Smooth muscle cell (in vitro differentiated cells): ENCODE results near the gene ZBTB39. TPM values are rescaled to one million over a fixed set of nuclear protein-coding genes. Genes with fewer than 3 reads are reported as not detected.
"Not testable (repeated sequence)": the region's sequence is repeated elsewhere in the genome, so short reads cannot be mapped to it uniquely, and the experiment has no call there.

ENCODE experiments used
- DNase-seq: peaks from one replicate; lab custom pipeline; 2025; ENCODE audit not compliant: unreplicated experiment; lab: John Stamatoyannopoulos, UW
- H2AFZ ChIP-seq: fragments of 200-600 bp; sonication (generic); 2 replicates; pipeline ENCODE4 v1.6.0; 2016; ENCODE audit warnings: antibody characterized with exemption, low read depth, mild to moderate bottlenecking
- H3F3A ChIP-seq: fragments of 200-600 bp; sonication (generic); 2 replicates; pipeline ENCODE4 v1.6.0; 2017; ENCODE audit warnings: antibody characterized with exemption, low read depth
- H3K27ac ChIP-seq: fragments of 200-600 bp; sonication (generic); 2 replicates; pipeline ENCODE4 v1.5.1; 2016; ENCODE audit warnings: low read depth, mild to moderate bottlenecking
- H3K27me3 ChIP-seq: fragments of 200-600 bp; sonication (generic); 2 replicates; pipeline ENCODE4 v1.6.1; 2016; ENCODE audit warnings: low read depth, mild to moderate bottlenecking
- H3K36me3 ChIP-seq: fragments of 200-600 bp; sonication (generic); 2 replicates; pipeline ENCODE4 v1.5.1; 2016; ENCODE audit warnings: low read depth
- H3K4me1 ChIP-seq: fragments of 200-600 bp; sonication (generic); 2 replicates; pipeline ENCODE4 v1.5.1; 2016; ENCODE audit warnings: low read depth
- H3K4me2 ChIP-seq: fragments of 200-600 bp; sonication (generic); 2 replicates; pipeline ENCODE4 v1.6.0; 2016; ENCODE audit warnings: mild to moderate bottlenecking
- H3K4me3 ChIP-seq: fragments of 200-600 bp; sonication (generic); 2 replicates; pipeline ENCODE4 v1.5.1; 2016; ENCODE audit warnings: mild to moderate bottlenecking
- H3K79me2 ChIP-seq: fragments of 200-600 bp; sonication (generic); 2 replicates; pipeline ENCODE4 v1.6.0; 2016; ENCODE audit warnings: low read depth, mild to moderate bottlenecking
- H3K9ac ChIP-seq: fragments of 200-600 bp; sonication (generic); 2 replicates; pipeline ENCODE4 v1.6.0; 2016; ENCODE audit warnings: low read depth
- H3K9me3 ChIP-seq: fragments of 200-600 bp; sonication (generic); replicated peaks from 2 replicates; pipeline ENCODE4 v1.5.1; 2016; ENCODE audit warnings: low read depth
- H4K20me1 ChIP-seq: fragments of 200-600 bp; sonication (generic); 2 replicates; pipeline ENCODE4 v1.6.0; 2016; ENCODE audit warnings: low read depth
- CTCF ChIP-seq: fragments of 200-600 bp; sonication (generic); IDR thresholded peaks from 2 replicates; pipeline ENCODE4 v1.5.1; 2017; ENCODE audit warnings: borderline replicate concordance, mild to moderate bottlenecking, antibody characterized with exemption; ENCODE audit not compliant: insufficient read depth, poor library complexity, severe bottlenecking
- WGBS: methylation state at CpG from one replicate; pipeline ENCODE4 v1.1.7; 2016; ENCODE audit warnings: low lambda C conversion rate; 5-methylcytosine and 5-hydroxymethylcytosine counted together
- polyA plus RNA-seq: library from polyadenylated mRNA; unstranded; fragments of >200 nt; fragmentation: Nextera tagmentation; extraction: Ambion mirVana; gene quantifications from 2 replicates; pipeline ENCODE4 v1.2.1, GENCODE V29; 2016
- total RNA-seq: library from RNA; depleted of rRNA; stranded (reverse); fragments of >200 nt; gene quantifications from 2 replicates; pipeline ENCODE4 v1.2.3, GENCODE V29; 2014

The ZBTB39 gene
- total and polyA plus RNA-seq, 2 experiments from 2014 or later: 3.6 to 8.5 TPM

- no peaks in the 10 kb centered on the region for H3K36me3 ChIP-seq
- no peak overlapping the region for H2AFZ ChIP-seq
- no peak overlapping the region for H3K4me3 ChIP-seq
- H3K79me2 ChIP-seq: no peaks in the 10 kb centered on the region
- TF ChIP-seq CTCF: no peak
- no peak overlapping the region for H3K4me2 ChIP-seq
- 85% methylated on average over 3 of the region's 3 CpGs for WGBS
- DNase-seq: no peak
- H3K9me3 ChIP-seq: no peaks in the 10 kb centered on the region
- no peak overlapping the region for H3K27ac ChIP-seq
- H4K20me1 ChIP-seq: no peaks in the 10 kb centered on the region
- no peaks in the 10 kb centered on the region for H3K4me1 ChIP-seq
- H3K27me3 ChIP-seq: no peaks in the 10 kb centered on the region
- no peak overlapping the region for H3K9ac ChIP-seq
- H3F3A ChIP-seq: no peaks in the 10 kb centered on the region
Observed at GRCh38 chr12:56979628-56980027, 26.7 kb downstream of the ZBTB39 start.

GRCh38 chr12:56978397-56979138, 27.8 kb downstream of the ZBTB39 start:
- Histone ChIP-seq H3K36me3 (no peaks in the 10 kb centered on the region), H3K27ac (no peak overlapping the region), H3K27me3 (no peaks in the 10 kb centered on the region), H3K4me2 (no peak overlapping the region), H3K9me3 (no peaks in the 10 kb centered on the region), H2AFZ (no peak overlapping the region), H3F3A (no peaks in the 10 kb centered on the region), H3K9ac (no peak overlapping the region), H3K4me1 (no peaks in the 10 kb centered on the region), H3K4me3 (no peak overlapping the region), H4K20me1 (no peaks in the 10 kb centered on the region), H3K79me2 (no peaks in the 10 kb centered on the region)
- no peak for TF ChIP-seq CTCF
- WGBS: 85% methylated on average over 3 of the region's 3 CpGs
- DNase-seq: no peak

- H3K27me3 ChIP-seq, H3K4me3 ChIP-seq, H3K9me3 ChIP-seq, H3K9ac ChIP-seq, H3F3A ChIP-seq, H4K20me1 ChIP-seq, H3K27ac ChIP-seq, H3K4me2 ChIP-seq, H3K4me1 ChIP-seq, H2AFZ ChIP-seq, DNase-seq, H3K36me3 ChIP-seq, H3K79me2 ChIP-seq: not testable (repeated sequence)
- 87% methylated on average over 4 of the region's 4 CpGs for WGBS
Observed at GRCh38 chr12:56977361-56977760, 29.0 kb downstream of the ZBTB39 start.

- not testable (repeated sequence) for H3K4me3 ChIP-seq, DNase-seq, H3K9ac ChIP-seq, H3F3A ChIP-seq, H3K27ac ChIP-seq, H4K20me1 ChIP-seq, H3K4me2 ChIP-seq, H3K27me3 ChIP-seq, H3K79me2 ChIP-seq, H3K9me3 ChIP-seq, H3K4me1 ChIP-seq, H3K36me3 ChIP-seq, H2AFZ ChIP-seq
- WGBS: 89% methylated on average over 3 of the region's 3 CpGs
Observed at GRCh38 chr12:56974224-56974623, 32.1 kb downstream of the ZBTB39 start.

GRCh38 chr12:56968910-56969309, 37.4 kb downstream of the ZBTB39 start:
- H3F3A ChIP-seq, H3K79me2 ChIP-seq, H3K27ac ChIP-seq, H3K9ac ChIP-seq, H3K4me3 ChIP-seq, H4K20me1 ChIP-seq, H2AFZ ChIP-seq, H3K27me3 ChIP-seq, DNase-seq, H3K36me3 ChIP-seq, H3K9me3 ChIP-seq, H3K4me1 ChIP-seq: not testable (repeated sequence)
- H3K4me2 ChIP-seq: peak overlapping the region; percentile 52
- 16% methylated on average over 6 of the region's 6 CpGs for whole genome bisulfite sequencing

GRCh38 chr12:56965997-56966642, 40.2 kb downstream of the ZBTB39 start:
- H4K20me1 ChIP-seq, H3K4me1 ChIP-seq, H3K4me3 ChIP-seq, H3K27ac ChIP-seq, H3K79me2 ChIP-seq, H3K9ac ChIP-seq, H3K27me3 ChIP-seq, H3K4me2 ChIP-seq, DNase-seq, H3F3A ChIP-seq, H3K36me3 ChIP-seq, H3K9me3 ChIP-seq, H2AFZ ChIP-seq: not testable (repeated sequence)
- 92% methylated on average over 15 of the region's 15 CpGs for WGBS

GRCh38 chr12:56965124-56965523, 41.2 kb downstream of the ZBTB39 start:
- not testable (repeated sequence) for H2AFZ ChIP-seq, H3K9me3 ChIP-seq, H3K4me3 ChIP-seq, H3K4me2 ChIP-seq, H3K36me3 ChIP-seq, H3K79me2 ChIP-seq, DNase-seq, H4K20me1 ChIP-seq, H3F3A ChIP-seq, H3K4me1 ChIP-seq, H3K9ac ChIP-seq, H3K27me3 ChIP-seq, H3K27ac ChIP-seq
- WGBS: over 99% methylated on average over 4 of the region's 4 CpGs
